GM21528 (cell line): ENCODE results near the gene MED16.
"Not testable (repeated sequence)": the region's sequence is repeated elsewhere in the genome, so short reads cannot be mapped to it uniquely, and the experiment has no call there.

Experiments
- ATAC-seq: cut with Tn5 transposase; IDR thresholded peaks from one replicate; pipeline ENCODE4 v1.9.1; 2021; ENCODE audit warnings: mild to moderate bottlenecking, moderate library complexity; ENCODE audit not compliant: unreplicated experiment, low FRiP score

Gene MED16

GRCh38 chr19:891421-892200, 1.4 kb downstream of the MED16 start:
- ATAC-seq = not testable (repeated sequence)

DNA sequence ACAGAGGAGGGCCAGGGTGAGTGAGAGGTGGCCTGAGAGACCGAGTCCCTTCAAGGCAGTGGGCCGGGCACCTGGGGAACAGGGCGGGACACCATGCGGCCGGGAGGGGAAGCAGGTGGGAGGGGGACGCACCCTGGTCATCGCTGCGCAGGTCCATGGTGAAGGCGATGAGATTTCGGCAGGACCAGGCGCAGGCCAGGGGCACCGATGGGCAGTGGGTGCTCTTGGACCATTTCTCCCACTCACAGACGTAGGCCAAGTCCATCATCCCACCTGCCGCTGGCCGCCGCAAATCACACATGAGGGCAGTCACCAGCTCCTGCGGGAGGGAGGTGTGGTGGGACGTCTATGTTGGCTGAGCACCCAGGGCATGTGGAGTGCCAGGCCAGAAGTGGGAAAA, 2.2 kb downstream of the MED16 start:
- no peak for ATAC-seq

DNA sequence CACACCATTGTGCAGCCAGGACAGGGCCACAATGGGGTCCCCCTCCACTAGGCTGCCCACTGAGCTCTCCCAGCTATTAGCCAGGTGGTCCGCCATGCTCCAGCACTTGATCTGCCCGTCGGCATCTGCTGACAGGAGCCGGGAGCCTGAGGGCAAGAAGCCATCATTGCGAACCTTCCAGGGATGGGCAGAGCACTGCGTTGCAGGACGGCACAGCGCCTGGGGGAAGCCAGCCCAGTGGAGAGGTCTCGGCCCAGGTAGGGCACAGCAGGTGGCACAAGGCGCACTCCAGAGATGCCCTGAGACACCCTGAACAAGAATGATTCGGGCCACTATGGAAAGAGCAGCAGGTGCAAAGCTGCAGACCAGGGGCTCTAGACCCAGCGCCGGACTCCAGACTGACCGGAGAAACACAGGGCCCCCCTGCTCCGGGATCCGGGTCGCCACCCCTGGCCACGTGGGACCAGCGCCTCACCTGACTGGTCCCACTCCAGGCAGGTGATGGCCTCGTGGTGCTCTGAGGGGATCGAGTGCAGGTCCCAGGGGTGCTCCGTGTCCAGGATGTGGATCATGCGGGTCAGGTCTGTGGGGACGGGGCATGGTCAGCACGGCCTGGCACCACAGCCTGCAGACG, 3.2 kb downstream of the MED16 start:
- no peak for ATAC-seq

DNA sequence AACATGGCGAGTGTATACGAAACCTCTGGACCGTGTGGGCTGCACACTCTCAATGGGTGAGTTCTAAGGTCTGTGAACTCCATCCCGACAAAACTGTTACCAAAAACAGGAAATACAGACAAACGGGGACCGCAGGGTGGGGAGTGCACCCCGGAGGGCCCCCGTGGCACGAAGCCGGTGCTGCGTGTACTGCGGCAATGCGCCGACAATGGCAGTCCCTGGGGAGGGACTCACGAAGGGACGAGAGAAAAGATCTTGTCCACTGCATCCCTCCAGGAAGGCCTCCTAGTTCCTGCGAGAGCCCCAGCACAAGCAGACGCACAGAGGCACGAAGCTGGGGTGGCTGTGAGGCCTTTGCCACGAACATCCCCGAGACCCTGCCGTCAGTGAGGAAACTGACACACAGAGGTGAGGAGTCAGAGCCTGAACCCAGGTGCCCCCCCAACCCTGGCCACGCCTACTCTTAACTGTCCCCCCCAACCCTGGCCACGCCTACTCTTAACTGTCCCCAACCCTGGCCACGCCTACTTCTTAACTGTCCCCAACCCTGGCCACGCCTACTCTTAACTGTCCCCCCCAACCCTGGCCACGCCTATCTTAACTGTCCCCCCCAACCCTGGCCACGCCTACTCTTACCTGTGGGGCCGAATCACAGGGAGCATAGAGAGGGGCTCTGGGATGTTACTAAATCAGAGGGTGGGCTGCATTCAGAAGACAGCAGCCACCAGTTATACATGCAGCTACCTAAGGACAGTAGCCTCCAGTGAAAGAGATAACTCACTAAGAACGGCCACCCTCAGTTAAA, 4.2 kb downstream of the MED16 start:
- ATAC-seq = no peak

DNA sequence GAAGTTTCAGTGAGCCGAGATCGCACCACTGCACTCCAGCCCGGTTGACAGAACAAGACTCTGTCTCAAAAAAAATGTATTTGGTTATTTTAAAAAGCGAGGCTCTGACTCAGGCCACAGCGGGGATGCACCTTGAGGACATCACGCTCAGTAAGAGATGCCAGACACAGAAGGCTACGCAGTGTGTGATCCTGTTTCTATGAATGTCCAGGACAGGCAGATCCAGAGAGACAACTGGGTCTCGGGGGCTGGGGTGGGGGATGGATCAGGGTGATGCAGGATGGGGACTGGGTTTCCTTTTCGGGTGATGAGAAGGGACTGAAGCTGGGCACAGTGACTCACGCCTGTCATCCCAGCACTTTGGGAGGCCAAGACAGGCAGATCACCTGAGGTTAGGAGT, 5.4 kb downstream of the MED16 start:
- ATAC-seq = no peak

- ATAC-seq = no peak
These were observed 5.9 kb downstream of the MED16 start for GRCh38 chr19:887072-887471.

- no peak for ATAC-seq
These were observed 7.3 kb downstream of the MED16 start for GRCh38 chr19:885536-886224.

DNA sequence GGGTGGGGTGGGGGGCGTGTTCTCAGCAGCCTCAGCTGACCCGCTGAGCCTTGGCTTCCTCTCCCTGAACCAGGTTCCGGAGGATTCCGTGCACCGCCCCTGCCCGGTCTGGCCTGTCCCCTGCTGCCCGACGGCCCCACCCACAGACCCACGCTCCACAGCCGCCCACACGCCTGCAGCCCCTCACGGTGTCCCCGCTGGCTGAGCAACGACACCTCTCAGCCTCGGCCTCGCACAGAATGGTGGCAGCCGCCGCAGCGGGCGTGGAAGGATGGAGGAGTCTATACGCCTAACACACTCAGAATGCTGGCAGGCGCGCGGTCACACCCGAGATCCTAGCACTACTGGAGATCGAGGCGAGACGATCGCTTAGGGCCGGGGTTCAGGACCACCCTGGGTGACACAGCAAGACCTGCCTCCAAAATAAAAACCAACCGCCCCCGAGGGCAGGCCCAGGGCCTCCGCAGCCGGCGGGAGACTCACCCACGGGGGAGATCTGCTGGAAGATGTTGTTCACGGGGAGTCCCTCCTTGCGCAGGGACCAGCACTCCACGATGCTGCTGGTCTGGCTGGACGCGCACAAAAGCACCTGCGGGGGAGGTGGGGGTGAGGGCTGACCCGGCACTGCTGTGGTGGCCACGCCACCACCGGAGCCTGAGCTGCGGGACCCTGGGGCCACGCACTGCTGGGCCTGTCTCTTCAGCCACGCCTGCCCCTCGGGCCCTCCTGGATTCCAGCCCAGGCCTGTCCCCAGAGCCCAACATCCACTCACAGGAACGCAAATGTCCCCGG, 8.4 kb downstream of the MED16 start:
- no peak for ATAC-seq

DNA sequence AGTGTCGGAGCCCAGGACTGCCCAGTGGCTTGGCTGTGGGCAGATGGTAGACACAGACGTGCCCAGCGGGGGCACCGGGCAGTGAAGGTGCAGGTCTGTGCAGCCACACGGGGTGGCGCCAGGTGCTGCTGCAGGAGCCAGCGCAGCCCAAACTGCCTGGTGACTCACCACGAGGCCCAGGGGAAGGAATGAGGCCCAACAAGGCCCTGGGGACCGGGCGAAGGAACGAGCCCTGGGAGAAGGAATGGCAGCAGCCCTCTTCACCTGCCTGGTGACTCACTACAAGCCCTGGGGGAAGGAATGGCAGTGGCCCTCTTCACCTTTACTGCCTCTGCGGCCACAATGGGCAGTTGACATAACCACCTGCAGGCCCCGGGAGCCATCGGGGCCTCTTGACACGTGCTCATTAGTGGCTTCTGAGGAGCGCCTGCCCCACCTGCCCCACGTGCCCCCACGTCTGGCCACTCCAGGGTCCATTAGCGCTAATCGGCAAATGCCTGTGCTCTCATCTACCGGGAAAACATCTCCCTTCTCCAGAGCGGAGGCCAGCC, 9.3 kb downstream of the MED16 start:
- ATAC-seq = no peak

GRCh38 chr19:882871-883497, 10.0 kb downstream of the MED16 start:
- no peak for ATAC-seq

DNA sequence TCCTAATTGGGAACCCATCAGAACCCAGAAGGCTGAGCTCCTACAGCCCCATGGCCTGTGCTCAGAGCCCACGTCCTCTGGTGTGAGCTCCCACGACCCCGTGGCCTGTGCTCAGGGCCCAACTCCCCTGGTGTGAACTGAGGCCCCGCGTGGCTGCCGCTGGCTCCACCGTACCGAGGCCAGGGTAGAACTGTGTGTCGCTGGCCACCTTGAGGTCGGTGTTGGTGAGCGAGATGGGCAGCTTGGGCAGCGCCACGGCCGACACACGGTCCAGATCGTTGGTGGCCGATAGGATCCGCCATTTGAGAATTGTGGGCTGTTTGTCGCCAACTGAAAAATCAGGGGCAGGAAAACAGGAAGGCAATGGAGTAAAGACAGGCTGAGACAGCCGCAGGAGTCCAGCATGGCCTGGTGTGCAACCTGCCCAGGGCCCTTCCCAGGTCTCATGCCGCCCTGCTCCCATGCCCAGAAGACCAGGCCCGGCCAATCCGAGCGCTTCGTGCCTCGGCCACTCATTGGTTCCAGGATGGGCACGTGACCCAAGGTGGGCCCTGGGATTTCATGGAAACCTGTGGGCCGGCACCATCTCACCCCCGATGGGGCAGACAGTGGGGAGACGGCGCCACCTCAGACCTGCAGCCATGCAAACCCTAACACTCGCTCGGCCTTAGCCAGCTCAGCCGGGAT, 11.5 kb downstream of the MED16 start:
- no peak for ATAC-seq

DNA sequence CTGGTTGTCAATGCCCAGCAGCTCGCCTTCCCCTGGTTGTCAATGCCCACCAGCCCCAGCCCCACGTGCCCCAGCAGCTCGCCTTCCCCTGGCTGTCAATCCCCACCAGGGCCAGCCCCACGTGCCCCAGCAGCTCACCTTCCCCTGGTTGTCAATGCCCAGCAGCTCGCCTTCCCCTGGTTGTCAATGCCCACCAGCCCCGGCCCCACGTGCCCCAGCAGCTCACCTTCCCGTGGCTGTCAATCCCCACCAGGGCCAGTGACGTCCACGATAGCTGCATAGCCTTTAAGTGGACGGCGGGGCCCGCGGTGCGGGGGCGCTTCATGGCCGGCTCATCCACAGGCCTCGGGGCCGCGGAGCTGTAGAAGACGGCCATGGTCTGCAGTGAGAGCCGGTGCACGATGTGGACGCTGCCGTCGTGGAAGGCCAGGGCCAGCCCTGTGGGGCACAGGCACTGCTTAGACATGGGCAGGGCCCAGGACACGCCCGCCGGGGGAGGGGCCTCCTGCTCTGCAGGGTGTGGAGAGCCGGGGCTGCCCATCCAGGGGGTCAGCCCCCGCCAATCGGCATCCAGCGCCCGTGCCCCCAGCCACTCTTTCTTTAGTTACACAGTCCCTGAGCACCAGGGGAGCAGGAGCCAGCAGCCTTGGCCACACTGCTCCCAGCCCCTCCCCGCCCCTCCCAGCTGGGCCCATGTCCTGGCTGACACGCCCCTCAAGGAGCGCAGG, 13.1 kb downstream of the MED16 start:
- no peak for ATAC-seq

DNA sequence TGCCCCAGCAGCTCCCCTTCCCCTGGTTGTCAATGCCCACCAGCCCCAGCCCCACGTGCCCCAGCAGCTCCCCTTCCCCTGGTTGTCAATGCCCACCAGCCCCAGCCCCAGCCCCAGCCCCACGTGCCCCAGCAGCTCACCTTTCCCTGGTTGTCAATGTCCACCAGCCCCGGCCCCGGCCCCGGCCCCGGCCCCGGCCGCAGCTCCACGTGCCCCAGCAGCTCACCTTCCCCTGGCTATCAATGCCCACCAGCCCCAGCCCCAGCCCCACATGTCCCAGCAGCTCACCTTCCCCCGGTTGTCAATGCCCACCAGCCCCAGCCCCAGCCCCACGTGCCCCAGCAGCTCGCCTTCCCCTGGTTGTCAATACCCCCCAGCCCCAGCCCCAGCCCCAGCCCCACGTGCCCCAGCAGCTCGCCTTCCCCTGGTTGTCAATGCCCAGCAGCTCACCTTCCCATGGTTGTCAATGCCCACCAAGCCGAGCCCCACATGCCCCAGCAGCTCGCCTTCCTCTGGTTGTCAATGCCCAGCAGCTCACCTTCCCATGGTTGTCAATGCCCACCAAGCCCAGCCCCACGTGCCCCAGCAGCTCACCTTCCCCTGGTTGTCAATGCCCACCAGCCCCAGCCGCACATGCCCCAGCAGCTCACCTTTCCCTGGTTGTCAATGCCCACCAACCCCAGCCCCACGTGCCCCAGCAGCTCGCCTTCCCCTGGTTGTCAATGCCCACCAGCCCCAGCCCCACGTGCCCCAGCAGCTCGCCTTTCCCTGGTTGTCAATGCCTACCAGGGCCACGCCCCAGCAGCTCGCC, 14.0 kb downstream of the MED16 start:
- not testable (repeated sequence) for ATAC-seq

- not testable (repeated sequence) for ATAC-seq
These were observed 14.9 kb downstream of the MED16 start for GRCh38 chr19:877992-878660.

- no peak for ATAC-seq
These were observed 16.1 kb downstream of the MED16 start for GRCh38 chr19:876780-877314.

- ATAC-seq = no peak
These were observed 16.9 kb downstream of the MED16 start for GRCh38 chr19:876089-876488.
